DOHH2 (cell line): Measurements from ENCODE around the gene TRH.

Source experiments
- H3F3A ChIP-seq: fragments of 200-600 bp; sonication (generic), shearing (Covaris generic); 2 replicates; pipeline ENCODE4 v1.6.0; 2016; ENCODE audit warnings: antibody characterized with exemption, mild to moderate bottlenecking; ENCODE audit not compliant: control insufficient read depth, insufficient read depth
- H3K27ac ChIP-seq: fragments of 200-600 bp; sonication (generic); 2 replicates; pipeline ENCODE4 v1.5.1; 2014; ENCODE audit warnings: low read depth, mild to moderate bottlenecking, low read length, moderate library complexity
- H3K27me3 ChIP-seq: fragments of 200-600 bp; sonication (generic); 2 replicates; pipeline ENCODE4 v1.6.1; 2014; ENCODE audit warnings: mild to moderate bottlenecking, low read length, mixed read lengths; ENCODE audit not compliant: control insufficient read depth
- H3K36me3 ChIP-seq: fragments of 200-600 bp; sonication (generic); 2 replicates; pipeline ENCODE4 v1.6.1; 2014; ENCODE audit warnings: mild to moderate bottlenecking, low read length, moderate library complexity, mixed read lengths; ENCODE audit not compliant: control insufficient read depth
- H3K4me1 ChIP-seq: fragments of 200-600 bp; sonication (generic); 2 replicates; pipeline ENCODE4 v1.6.1; 2014; ENCODE audit warnings: mild to moderate bottlenecking, low read length, mixed read lengths; ENCODE audit not compliant: control insufficient read depth
- H3K4me2 ChIP-seq: fragments of 200-600 bp; sonication (generic); 2 replicates; pipeline ENCODE4 v1.6.0; 2014; ENCODE audit warnings: mild to moderate bottlenecking, low read length, moderate library complexity
- H3K4me3 ChIP-seq: fragments of 200-600 bp; sonication (generic); 2 replicates; pipeline ENCODE4 v1.5.1; 2014; ENCODE audit warnings: mild to moderate bottlenecking, low read length, mixed read lengths
- H3K79me2 ChIP-seq: fragments of 200-600 bp; sonication (generic); 2 replicates; pipeline ENCODE4 v1.6.1; 2014; ENCODE audit warnings: mild to moderate bottlenecking, low read length, mixed read lengths; ENCODE audit not compliant: control insufficient read depth
- H3K9me2 ChIP-seq: fragments of 200-600 bp; sonication (generic); replicated peaks from 2 replicates; pipeline ENCODE4 v1.6.1; 2014; ENCODE audit warnings: mild to moderate bottlenecking, low read length, mixed read lengths; ENCODE audit not compliant: control insufficient read depth
- H3K9me3 ChIP-seq: fragments of 200-600 bp; sonication (generic); 2 replicates; pipeline ENCODE4 v1.6.1; 2014; ENCODE audit warnings: antibody characterized with exemption, low read length, mixed read lengths; ENCODE audit not compliant: control insufficient read depth, insufficient read depth
- H4K20me1 ChIP-seq: fragments of 200-600 bp; sonication (generic); 2 replicates; pipeline ENCODE4 v1.6.0; 2014; ENCODE audit warnings: low read depth, mild to moderate bottlenecking, antibody characterized with exemption, low read length, moderate library complexity; ENCODE audit not compliant: control insufficient read depth, insufficient read depth
- CTCF ChIP-seq: fragments of 200-600 bp; sonication (generic); IDR thresholded peaks from one replicate; pipeline ENCODE4 v1.5.1; 2014; ENCODE audit warnings: antibody characterized with exemption, mild to moderate bottlenecking, low read depth, low read length; ENCODE audit not compliant: poor library complexity, severe bottlenecking
- EZH2phosphoT487 ChIP-seq: fragments of 200-600 bp; sonication (generic); IDR thresholded peaks from 2 replicates; pipeline ENCODE4 v1.6.1; 2017; ENCODE audit warnings: borderline replicate concordance, mild to moderate bottlenecking, antibody characterized with exemption, low read length, moderate library complexity, mixed read lengths

The TRH gene

GRCh38 chr3:129978123-129978522 is 3.6 kb downstream of the TRH start:
- 0 out of 2 replicates have a peak, but pooled peaks cover 3% of the 10 kb centered on the region for H3K27me3 ChIP-seq
- no peaks in the 10 kb centered on the region for H4K20me1 ChIP-seq
- H3K9me2 ChIP-seq: no peaks in the 10 kb centered on the region
- no peak overlapping the region for H3K4me2 ChIP-seq
- H3F3A ChIP-seq: no peaks in the 10 kb centered on the region
- no peaks in the 10 kb centered on the region for H3K9me3 ChIP-seq
- H3K4me1 ChIP-seq: no peaks in the 10 kb centered on the region
- TF ChIP-seq CTCF: no peak
- TF ChIP-seq EZH2phosphoT487: no peak
- H3K36me3 ChIP-seq: no peaks in the 10 kb centered on the region
- no peak overlapping the region for H3K27ac ChIP-seq
- no peak overlapping the region for H3K4me3 ChIP-seq
- no peaks in the 10 kb centered on the region for H3K79me2 ChIP-seq

GRCh38 chr3:129979905-129980304 is 5.4 kb downstream of the TRH start:
- 0 out of 2 replicates have a peak, but pooled peaks cover 3% of the 10 kb centered on the region for H3K27me3 ChIP-seq

GRCh38 chr3:129983561-129983960 is 9.0 kb downstream of the TRH start:
- Histone ChIP-seq H4K20me1 (no peaks in the 10 kb centered on the region), H3K4me3 (no peak overlapping the region), H3K9me3 (no peaks in the 10 kb centered on the region), H3K27ac (no peak overlapping the region), H3K4me2 (no peak overlapping the region), H3F3A (no peaks in the 10 kb centered on the region), H3K36me3 (no peaks in the 10 kb centered on the region), H3K27me3 (0 out of 2 replicates have a peak, but pooled peaks cover 3% of the 10 kb centered on the region), H3K4me1 (no peaks in the 10 kb centered on the region), H3K9me2 (no peaks in the 10 kb centered on the region), H3K79me2 (no peaks in the 10 kb centered on the region)
- TF ChIP-seq EZH2phosphoT487: no peak
- TF ChIP-seq CTCF: no peak

More at GRCh38 chr3:129979905-129980304, 5.4 kb downstream of the TRH start:
- H3K36me3 ChIP-seq: no peaks in the 10 kb centered on the region
- H3K4me2 ChIP-seq: no peak overlapping the region
- H3F3A ChIP-seq: no peaks in the 10 kb centered on the region
- H3K27ac ChIP-seq: no peak overlapping the region
- H3K4me1 ChIP-seq: no peaks in the 10 kb centered on the region
- no peaks in the 10 kb centered on the region for H3K79me2 ChIP-seq
- no peak for TF ChIP-seq CTCF
- TF ChIP-seq EZH2phosphoT487: no peak
- H4K20me1 ChIP-seq: no peaks in the 10 kb centered on the region
- H3K4me3 ChIP-seq: no peak overlapping the region
- H3K9me3 ChIP-seq: no peaks in the 10 kb centered on the region
- H3K9me2 ChIP-seq: no peaks in the 10 kb centered on the region
